Epithelial cell of proximal tubule (primary cell): ENCODE data around the gene DOCK1. TPM values are rescaled to one million over a fixed set of nuclear protein-coding genes. Genes with fewer than 3 reads are reported as not detected.

Experiments used
- DNase-seq: peaks from one replicate; pipeline ENCODE4 v3.0.0-alpha.2; 2011; ENCODE audit warnings: low read depth
- H3K4me3 ChIP-seq: 2 replicates; pipeline ENCODE4 v1.5.1; 2011; ENCODE audit warnings: low read depth, mild to moderate bottlenecking, low read length
- CTCF ChIP-seq: conservative IDR thresholded peaks from 2 replicates; pipeline ENCODE4 v1.5.1; 2012; ENCODE audit warnings: low read depth, mild to moderate bottlenecking, low read length
- total RNA-seq: library from RNA; depleted of rRNA; stranded (reverse); fragments of >200 nt; gene quantifications from 2 replicates; pipeline ENCODE4 v1.2.3, GENCODE V29; 2015

DOCK1 gene
- total RNA-seq, 1 donor from 2014 or later = 31.9 TPM

- no peak overlapping the region for H3K4me3 ChIP-seq
- no peak for DNase-seq
- no peak for TF ChIP-seq CTCF
Measured at GRCh38 chr10:126917375-126917774, 12.1 kb downstream of the DOCK1 start.

- no peak for DNase-seq
- no peak overlapping the region for H3K4me3 ChIP-seq
- TF ChIP-seq CTCF = no peak
Measured at GRCh38 chr10:126917975-126918908, 13.0 kb downstream of the DOCK1 start.

GRCh38 chr10:126919426-126919825 lies 14.2 kb downstream of the DOCK1 start:
- no peak for DNase-seq
- TF ChIP-seq CTCF = no peak
- no peak overlapping the region for H3K4me3 ChIP-seq

GRCh38 chr10:126921162-126921561 lies 15.9 kb downstream of the DOCK1 start:
- no peak overlapping the region for H3K4me3 ChIP-seq
- no peak for TF ChIP-seq CTCF
- no peak for DNase-seq

- no peak overlapping the region for H3K4me3 ChIP-seq
- TF ChIP-seq CTCF = no peak
- peak; percentile 35 for DNase-seq
Measured at GRCh38 chr10:126921974-126922525, 16.8 kb downstream of the DOCK1 start.

- H3K4me3 ChIP-seq = no peak overlapping the region
- DNase-seq = no peak
- TF ChIP-seq CTCF = no peak
Measured at GRCh38 chr10:126924180-126924914, 19.1 kb downstream of the DOCK1 start.
